GM23338 (cell line): ENCODE measurements around the gene VAPA.

Experiments
- CREB1 ChIP-seq: fragments of 250-450 bp; sonication (Bioruptor Pico); IDR thresholded peaks from 2 replicates; pipeline ENCODE4 v1.5.0; 2020; ENCODE audit warnings: low read depth, mild to moderate bottlenecking, moderate library complexity
- EZH2 ChIP-seq: fragments of 200-600 bp; sonication (generic); IDR thresholded peaks from one replicate; pipeline ENCODE4 v1.8.0; 2017; ENCODE audit warnings: antibody characterized with exemption, mild to moderate bottlenecking, low read depth; ENCODE audit not compliant: unreplicated experiment
- EZH2phosphoT487 ChIP-seq: fragments of 200-600 bp; sonication (generic); IDR thresholded peaks from one replicate; pipeline ENCODE4 v1.8.1; 2018; ENCODE audit warnings: antibody characterized with exemption; ENCODE audit not compliant: unreplicated experiment
- POLR2AphosphoS5 ChIP-seq: IDR thresholded peaks from 2 replicates; pipeline ENCODE4 v1.6.1; 2016; ENCODE audit warnings: antibody characterized with exemption, low read depth
- STAT1 ChIP-seq: IDR thresholded peaks from one replicate; pipeline ENCODE4 v1.6.1; 2016; ENCODE audit warnings: antibody characterized with exemption; ENCODE audit not compliant: unreplicated experiment
- ZNF114 ChIP-seq: fragments of 250-450 bp; sonication (Bioruptor Pico); IDR thresholded peaks from 2 replicates; pipeline ENCODE4 v1.5.0; 2020; ENCODE audit warnings: mild to moderate bottlenecking, moderate library complexity
- ZNF331 ChIP-seq: fragments of 250-450 bp; sonication (Bioruptor Pico); IDR thresholded peaks from 2 replicates; pipeline ENCODE4 v1.5.0; 2020; ENCODE audit warnings: low read depth, mild to moderate bottlenecking, moderate library complexity
- TF ChIP-seq, protein P1 (sequence below), 2 experiments: fragments of 200-600 bp in 1 of 2; sonication (generic) in 1 of 2; conservative IDR thresholded peaks; 2 replicates each; pipeline versions ENCODE4 v1.5.1 to v1.6.1; 2016 to 2017; ENCODE audit warnings: antibody characterized with exemption in 2 of 2, low read depth in 2 of 2, mild to moderate bottlenecking in 2 of 2, moderate library complexity in 1 of 2
- TF ChIP-seq, protein P2 (sequence below): IDR thresholded peaks from 2 replicates; pipeline ENCODE4 v1.6.1; 2016; ENCODE audit warnings: antibody characterized with exemption
- TF ChIP-seq, protein P3 (sequence below): IDR thresholded peaks from one replicate; pipeline ENCODE4 v1.6.1; 2018; ENCODE audit warnings: antibody characterized with exemption; ENCODE audit not compliant: unreplicated experiment
- TF ChIP-seq, protein P4 (sequence below): fragments of 250-450 bp; sonication (Bioruptor Pico); IDR thresholded peaks from 2 replicates; pipeline ENCODE4 v1.5.0; 2020; ENCODE audit warnings: mild to moderate bottlenecking, moderate library complexity

DNA sequence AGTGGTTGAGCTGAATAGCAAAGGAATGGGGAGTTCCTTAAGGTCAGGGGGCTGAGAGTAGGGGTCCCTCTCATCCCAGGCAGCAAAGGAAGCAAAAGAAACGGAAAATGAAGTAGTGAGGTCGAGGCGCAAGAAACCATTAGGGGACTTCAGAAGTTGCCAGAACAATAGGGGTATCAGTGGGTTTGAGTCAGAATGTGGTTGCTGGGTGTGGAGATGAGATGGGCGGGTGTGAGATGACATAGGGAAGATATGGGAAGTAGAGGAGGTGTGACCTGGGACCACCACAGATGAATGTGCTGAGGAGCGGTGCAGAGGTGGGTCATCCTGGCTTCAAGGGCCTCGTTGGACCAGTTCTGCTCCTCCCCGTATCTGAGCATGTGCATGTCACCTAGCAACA lies 13.1 kb upstream of the VAPA start:
- TF ChIP-seq, protein P1, sequence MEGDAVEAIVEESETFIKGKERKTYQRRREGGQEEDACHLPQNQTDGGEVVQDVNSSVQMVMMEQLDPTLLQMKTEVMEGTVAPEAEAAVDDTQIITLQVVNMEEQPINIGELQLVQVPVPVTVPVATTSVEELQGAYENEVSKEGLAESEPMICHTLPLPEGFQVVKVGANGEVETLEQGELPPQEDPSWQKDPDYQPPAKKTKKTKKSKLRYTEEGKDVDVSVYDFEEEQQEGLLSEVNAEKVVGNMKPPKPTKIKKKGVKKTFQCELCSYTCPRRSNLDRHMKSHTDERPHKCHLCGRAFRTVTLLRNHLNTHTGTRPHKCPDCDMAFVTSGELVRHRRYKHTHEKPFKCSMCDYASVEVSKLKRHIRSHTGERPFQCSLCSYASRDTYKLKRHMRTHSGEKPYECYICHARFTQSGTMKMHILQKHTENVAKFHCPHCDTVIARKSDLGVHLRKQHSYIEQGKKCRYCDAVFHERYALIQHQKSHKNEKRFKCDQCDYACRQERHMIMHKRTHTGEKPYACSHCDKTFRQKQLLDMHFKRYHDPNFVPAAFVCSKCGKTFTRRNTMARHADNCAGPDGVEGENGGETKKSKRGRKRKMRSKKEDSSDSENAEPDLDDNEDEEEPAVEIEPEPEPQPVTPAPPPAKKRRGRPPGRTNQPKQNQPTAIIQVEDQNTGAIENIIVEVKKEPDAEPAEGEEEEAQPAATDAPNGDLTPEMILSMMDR (conservative IDR thresholded peaks at IDR 0.05; ENCODE audit: low read depth in 2 of 2), result no peak
- TF ChIP-seq EZH2 (no peak), POLR2AphosphoS5 (no peak), EZH2phosphoT487 (no peak), CREB1 (CRISPR knock-in tag) (no peak), ZNF331 (CRISPR knock-in tag) (no peak), STAT1 (no peak), ZNF114 (CRISPR knock-in tag) (no peak)
- TF ChIP-seq, protein P2, sequence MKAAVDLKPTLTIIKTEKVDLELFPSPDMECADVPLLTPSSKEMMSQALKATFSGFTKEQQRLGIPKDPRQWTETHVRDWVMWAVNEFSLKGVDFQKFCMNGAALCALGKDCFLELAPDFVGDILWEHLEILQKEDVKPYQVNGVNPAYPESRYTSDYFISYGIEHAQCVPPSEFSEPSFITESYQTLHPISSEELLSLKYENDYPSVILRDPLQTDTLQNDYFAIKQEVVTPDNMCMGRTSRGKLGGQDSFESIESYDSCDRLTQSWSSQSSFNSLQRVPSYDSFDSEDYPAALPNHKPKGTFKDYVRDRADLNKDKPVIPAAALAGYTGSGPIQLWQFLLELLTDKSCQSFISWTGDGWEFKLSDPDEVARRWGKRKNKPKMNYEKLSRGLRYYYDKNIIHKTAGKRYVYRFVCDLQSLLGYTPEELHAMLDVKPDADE, result no peak
- TF ChIP-seq, protein P3, sequence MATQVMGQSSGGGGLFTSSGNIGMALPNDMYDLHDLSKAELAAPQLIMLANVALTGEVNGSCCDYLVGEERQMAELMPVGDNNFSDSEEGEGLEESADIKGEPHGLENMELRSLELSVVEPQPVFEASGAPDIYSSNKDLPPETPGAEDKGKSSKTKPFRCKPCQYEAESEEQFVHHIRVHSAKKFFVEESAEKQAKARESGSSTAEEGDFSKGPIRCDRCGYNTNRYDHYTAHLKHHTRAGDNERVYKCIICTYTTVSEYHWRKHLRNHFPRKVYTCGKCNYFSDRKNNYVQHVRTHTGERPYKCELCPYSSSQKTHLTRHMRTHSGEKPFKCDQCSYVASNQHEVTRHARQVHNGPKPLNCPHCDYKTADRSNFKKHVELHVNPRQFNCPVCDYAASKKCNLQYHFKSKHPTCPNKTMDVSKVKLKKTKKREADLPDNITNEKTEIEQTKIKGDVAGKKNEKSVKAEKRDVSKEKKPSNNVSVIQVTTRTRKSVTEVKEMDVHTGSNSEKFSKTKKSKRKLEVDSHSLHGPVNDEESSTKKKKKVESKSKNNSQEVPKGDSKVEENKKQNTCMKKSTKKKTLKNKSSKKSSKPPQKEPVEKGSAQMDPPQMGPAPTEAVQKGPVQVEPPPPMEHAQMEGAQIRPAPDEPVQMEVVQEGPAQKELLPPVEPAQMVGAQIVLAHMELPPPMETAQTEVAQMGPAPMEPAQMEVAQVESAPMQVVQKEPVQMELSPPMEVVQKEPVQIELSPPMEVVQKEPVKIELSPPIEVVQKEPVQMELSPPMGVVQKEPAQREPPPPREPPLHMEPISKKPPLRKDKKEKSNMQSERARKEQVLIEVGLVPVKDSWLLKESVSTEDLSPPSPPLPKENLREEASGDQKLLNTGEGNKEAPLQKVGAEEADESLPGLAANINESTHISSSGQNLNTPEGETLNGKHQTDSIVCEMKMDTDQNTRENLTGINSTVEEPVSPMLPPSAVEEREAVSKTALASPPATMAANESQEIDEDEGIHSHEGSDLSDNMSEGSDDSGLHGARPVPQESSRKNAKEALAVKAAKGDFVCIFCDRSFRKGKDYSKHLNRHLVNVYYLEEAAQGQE, result no peak
- TF ChIP-seq, protein P4, sequence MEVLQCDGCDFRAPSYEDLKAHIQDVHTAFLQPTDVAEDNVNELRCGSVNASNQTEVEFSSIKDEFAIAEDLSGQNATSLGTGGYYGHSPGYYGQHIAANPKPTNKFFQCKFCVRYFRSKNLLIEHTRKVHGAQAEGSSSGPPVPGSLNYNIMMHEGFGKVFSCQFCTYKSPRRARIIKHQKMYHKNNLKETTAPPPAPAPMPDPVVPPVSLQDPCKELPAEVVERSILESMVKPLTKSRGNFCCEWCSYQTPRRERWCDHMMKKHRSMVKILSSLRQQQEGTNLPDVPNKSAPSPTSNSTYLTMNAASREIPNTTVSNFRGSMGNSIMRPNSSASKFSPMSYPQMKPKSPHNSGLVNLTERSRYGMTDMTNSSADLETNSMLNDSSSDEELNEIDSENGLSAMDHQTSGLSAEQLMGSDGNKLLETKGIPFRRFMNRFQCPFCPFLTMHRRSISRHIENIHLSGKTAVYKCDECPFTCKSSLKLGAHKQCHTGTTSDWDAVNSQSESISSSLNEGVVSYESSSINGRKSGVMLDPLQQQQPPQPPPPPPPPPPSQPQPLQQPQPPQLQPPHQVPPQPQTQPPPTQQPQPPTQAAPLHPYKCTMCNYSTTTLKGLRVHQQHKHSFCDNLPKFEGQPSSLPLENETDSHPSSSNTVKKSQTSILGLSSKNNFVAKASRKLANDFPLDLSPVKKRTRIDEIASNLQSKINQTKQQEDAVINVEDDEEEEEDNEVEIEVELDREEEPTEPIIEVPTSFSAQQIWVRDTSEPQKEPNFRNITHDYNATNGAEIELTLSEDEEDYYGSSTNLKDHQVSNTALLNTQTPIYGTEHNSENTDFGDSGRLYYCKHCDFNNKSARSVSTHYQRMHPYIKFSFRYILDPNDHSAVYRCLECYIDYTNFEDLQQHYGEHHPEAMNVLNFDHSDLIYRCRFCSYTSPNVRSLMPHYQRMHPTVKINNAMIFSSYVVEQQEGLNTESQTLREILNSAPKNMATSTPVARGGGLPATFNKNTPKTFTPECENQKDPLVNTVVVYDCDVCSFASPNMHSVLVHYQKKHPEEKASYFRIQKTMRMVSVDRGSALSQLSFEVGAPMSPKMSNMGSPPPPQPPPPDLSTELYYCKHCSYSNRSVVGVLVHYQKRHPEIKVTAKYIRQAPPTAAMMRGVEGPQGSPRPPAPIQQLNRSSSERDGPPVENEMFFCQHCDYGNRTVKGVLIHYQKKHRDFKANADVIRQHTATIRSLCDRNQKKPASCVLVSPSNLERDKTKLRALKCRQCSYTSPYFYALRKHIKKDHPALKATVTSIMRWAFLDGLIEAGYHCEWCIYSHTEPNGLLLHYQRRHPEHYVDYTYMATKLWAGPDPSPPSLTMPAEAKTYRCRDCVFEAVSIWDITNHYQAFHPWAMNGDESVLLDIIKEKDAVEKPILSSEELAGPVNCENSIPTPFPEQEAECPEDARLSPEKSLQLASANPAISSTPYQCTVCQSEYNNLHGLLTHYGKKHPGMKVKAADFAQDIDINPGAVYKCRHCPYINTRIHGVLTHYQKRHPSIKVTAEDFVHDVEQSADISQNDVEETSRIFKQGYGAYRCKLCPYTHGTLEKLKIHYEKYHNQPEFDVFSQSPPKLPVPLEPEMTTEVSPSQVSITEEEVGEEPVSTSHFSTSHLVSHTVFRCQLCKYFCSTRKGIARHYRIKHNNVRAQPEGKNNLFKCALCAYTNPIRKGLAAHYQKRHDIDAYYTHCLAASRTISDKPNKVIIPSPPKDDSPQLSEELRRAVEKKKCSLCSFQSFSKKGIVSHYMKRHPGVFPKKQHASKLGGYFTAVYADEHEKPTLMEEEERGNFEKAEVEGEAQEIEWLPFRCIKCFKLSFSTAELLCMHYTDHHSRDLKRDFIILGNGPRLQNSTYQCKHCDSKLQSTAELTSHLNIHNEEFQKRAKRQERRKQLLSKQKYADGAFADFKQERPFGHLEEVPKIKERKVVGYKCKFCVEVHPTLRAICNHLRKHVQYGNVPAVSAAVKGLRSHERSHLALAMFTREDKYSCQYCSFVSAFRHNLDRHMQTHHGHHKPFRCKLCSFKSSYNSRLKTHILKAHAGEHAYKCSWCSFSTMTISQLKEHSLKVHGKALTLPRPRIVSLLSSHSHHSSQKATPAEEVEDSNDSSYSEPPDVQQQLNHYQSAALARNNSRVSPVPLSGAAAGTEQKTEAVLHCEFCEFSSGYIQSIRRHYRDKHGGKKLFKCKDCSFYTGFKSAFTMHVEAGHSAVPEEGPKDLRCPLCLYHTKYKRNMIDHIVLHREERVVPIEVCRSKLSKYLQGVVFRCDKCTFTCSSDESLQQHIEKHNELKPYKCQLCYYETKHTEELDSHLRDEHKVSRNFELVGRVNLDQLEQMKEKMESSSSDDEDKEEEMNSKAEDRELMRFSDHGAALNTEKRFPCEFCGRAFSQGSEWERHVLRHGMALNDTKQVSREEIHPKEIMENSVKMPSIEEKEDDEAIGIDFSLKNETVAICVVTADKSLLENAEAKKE (CRISPR knock-in tag), result no peak
